ENCODE results near the gene IL16.

- TF ChIP-seq EZH2 (IDR thresholded peaks at IDR 0.05; ENCODE audit: borderline replicate concordance, low read depth, low read length, severe bottlenecking): no peak
- TF ChIP-seq, protein P1, sequence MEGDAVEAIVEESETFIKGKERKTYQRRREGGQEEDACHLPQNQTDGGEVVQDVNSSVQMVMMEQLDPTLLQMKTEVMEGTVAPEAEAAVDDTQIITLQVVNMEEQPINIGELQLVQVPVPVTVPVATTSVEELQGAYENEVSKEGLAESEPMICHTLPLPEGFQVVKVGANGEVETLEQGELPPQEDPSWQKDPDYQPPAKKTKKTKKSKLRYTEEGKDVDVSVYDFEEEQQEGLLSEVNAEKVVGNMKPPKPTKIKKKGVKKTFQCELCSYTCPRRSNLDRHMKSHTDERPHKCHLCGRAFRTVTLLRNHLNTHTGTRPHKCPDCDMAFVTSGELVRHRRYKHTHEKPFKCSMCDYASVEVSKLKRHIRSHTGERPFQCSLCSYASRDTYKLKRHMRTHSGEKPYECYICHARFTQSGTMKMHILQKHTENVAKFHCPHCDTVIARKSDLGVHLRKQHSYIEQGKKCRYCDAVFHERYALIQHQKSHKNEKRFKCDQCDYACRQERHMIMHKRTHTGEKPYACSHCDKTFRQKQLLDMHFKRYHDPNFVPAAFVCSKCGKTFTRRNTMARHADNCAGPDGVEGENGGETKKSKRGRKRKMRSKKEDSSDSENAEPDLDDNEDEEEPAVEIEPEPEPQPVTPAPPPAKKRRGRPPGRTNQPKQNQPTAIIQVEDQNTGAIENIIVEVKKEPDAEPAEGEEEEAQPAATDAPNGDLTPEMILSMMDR (IDR thresholded peaks at IDR 0.05; ENCODE audit: borderline replicate concordance, extremely low read depth, low read length, poor library complexity, severe bottlenecking): no peak
Measured at GRCh38 chr15:81190922-81191507, 5.7 kb upstream of the IL16 start.

Measured in DND-41 (cell line).